HK-2 (cell line): ENCODE measurements around the gene SEPTIN8.

Experiments used
- DNase-seq: peaks from one replicate; pipeline ENCODE4 v3.0.0-alpha.2; 2018; ENCODE audit not compliant: unreplicated experiment

The SEPTIN8 gene

DNA sequence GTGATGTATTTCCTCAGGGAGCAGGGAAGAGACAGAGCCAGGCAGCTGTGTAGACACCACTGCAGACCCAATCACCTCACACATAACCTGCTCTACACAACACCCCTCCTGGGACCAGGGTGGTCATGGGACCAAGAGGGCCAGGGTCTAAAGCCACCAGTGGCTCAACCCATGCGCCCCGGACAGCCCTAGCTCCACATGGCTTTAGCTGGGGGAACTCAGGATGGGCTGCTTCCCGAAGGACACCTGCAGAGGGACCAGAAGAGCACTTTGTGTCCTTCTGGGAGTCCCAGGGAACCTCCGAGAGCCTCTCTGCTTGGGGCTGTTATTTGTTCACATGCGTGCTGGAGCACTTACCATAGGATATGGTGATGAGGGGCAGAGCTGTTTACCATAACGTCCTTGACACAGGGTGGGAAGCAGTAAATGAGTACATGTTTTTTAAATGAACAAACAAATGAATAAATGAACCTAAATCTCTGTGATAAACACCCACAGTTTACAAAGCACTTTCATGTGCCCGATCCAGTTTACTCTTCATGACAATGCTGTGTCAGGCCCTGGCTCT is 12.3 kb downstream of the SEPTIN8 start:
- DNase-seq = no peak

DNA sequence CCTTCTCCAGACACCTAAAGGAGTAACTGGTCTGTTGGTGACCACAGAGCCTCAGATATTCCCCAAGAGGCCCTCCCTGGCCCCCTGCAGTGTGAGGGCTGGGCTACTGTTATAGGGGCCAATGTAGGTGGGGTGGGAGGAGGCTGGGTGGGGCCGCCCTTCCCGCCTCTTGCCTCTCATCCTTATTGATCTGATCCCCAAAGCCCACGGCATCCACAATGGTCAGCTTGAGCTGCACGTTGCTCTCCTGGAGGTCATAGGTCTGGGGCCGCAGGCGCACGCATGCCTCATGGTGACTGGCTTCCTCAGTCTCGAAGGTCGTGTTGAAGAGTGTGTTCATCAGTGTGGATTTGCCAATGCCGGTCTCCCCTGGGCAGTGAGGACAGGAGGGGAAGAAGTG is 13.0 kb downstream of the SEPTIN8 start:
- DNase-seq = no peak

DNA sequence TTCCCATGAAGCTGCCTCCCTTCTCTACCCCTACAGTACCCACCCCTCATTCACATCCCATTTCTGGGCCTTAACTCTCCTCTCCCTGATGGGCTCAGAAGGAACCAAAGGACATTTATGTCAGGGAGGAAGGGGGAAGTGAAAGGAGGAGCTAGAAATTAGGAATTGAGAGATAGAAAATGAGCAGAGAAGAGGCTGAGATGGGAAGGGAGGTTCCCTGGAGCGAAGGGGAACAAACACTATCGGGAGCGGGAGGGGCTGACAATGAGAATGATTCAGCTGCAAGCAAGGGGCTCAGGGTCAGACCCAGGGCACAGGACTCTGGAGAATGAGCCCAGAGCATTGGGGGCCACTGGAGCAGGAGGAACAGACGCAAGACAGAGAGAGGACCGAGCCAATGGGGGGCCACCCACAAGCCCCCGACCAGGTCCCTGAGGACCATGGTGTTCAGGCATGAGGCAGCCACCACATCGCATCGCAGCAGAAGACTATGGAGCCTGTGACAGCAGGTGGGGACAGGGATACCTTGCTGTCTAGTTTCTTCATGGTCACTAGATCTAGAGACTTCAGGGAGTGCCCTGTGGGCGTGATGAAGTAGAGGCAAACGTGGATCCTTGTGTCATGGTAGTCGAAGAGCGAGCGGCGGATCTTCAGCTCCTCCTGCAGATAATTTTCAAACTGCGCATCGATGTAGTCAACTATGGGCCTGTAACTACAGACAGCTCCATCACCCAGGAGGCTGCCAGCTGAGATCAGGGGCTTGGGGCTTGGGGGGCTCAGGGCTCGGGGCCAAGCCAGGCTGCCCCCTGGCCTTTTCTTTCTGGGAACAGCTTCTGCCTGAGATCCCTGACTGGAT is 13.6 kb downstream of the SEPTIN8 start:
- no peak for DNase-seq

DNA sequence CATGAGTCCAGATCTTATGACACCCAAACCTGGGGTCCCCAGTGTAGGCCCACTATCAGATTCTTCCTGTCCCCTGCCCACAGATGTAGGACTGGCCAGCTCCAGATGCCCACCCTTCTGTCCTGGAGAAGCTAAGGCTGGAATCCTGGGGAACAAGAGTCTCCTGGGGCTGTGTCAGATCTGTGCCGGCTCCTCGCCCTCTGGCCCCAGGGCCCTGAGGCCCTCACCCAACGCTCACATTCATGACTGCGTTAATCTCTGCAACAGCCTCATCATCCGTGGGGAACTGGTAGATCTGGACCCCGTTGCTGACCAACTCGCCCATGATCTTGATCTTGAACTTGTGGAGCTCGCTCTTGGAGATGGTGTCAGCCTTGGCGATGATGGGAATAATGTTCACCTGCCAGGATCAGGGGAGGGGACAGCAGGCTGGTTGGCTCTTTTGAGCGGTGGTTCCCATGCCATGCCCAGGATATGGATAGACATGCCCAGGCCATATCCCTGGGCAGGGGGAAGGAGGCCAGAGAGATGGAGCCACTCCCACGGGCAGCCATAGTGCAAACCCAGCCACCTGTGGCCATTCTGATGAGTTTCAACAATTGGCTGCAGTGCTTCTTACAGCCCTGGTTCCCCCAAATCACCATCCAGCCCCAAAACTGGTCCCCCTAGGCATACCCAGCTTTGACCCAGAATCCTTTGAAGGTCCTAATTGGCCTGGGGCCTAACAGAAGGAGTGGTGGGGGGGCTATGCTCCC is 14.6 kb downstream of the SEPTIN8 start:
- DNase-seq = no peak

DNA sequence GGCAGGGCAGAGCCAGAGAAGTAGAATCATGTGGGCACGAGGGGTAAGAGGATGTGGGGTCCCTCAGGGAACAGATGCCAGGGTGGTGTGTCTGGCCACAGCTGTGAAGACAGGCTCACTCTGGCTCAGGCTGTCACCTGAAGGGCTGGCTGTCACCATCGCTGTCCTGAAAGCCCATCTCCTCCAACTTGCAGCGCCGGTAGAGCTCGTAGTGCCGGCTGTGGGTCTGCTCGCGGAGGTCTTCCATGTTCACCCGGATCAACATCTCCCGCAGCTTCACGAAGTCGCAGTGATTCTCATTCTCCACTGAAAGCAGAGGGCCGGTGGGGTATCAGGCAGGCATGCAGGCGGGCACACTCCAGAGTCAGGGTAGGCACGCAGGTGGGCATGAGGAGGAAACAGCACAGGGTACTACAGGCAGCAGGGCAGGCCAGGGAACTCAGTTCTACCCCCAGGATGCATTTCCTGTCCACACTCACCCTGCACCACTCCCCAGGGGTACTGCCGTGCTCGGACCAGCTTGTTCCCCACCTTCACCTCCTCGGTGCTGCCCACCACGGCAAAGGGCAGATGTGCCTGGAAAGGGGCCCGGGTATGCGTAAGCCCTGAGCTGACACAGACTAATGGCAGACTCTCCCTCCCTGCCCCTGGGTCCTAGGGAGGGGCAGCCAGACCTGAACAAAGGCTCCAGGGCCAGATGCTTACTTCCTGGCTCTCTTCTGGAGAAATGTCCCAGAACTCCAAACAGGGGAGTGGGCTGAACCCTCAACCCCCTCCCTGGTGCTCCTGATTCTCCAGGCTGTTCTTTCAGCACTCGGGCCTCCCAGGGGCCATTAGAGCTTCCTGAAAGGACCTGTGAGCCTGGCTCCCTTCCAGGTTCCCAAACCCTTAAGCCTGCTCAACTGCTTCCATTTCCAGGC is 15.5 kb downstream of the SEPTIN8 start:
- DNase-seq = no peak

DNA sequence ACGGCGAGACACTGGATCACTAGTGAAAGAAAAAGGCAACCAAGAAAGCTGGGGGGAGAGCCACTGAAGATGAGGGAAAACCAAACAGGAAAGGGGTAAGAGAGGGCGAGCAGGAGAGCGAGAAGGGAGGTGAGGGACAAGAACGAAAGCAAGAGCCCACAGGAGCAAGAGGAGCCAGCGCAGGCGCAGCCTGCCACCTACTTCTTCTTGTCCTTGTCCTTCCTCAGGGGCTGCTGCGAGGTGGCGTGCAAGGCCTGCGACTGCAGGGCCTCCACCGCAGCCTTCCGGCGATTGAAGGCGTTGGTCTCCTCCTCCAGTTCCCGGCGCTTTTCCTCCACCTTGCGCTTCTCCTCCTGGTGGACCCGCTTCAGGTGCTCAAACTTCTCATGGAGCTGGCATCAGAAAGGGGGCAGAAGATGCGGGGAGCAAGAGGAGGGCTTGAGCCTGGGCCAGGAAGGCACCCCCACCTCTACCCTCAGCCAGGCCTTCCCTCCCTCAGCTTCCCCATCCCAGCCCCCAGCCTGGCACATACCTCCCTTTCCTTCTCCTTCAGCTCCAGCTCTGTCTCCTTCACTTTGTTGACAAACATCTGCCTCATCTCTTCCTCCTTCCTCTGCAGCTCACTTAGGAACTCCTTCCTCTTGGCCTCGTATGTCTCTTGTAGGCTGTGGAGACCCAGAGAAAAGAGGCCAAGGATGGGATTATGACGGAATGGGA is 16.3 kb downstream of the SEPTIN8 start:
- no peak for DNase-seq

DNA sequence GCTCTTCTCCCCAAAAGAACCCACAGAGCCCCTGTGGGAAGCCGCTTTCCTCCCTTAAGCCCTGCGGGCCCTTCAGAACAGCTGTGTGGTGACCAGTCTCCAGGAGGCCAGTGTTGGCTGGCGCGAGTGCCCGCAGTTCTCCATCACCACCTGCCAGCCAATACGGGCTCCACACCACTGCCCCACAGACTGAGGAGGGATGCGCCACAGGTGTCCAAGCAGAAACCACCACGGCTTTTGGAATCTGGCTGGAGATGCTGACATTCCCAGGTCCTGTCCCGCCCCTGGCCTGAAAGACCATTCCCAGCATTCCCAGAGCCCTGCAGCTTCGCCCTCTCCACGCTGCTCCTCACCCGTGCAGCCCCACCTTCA is 17.0 kb downstream of the SEPTIN8 start:
- DNase-seq = no peak

DNA sequence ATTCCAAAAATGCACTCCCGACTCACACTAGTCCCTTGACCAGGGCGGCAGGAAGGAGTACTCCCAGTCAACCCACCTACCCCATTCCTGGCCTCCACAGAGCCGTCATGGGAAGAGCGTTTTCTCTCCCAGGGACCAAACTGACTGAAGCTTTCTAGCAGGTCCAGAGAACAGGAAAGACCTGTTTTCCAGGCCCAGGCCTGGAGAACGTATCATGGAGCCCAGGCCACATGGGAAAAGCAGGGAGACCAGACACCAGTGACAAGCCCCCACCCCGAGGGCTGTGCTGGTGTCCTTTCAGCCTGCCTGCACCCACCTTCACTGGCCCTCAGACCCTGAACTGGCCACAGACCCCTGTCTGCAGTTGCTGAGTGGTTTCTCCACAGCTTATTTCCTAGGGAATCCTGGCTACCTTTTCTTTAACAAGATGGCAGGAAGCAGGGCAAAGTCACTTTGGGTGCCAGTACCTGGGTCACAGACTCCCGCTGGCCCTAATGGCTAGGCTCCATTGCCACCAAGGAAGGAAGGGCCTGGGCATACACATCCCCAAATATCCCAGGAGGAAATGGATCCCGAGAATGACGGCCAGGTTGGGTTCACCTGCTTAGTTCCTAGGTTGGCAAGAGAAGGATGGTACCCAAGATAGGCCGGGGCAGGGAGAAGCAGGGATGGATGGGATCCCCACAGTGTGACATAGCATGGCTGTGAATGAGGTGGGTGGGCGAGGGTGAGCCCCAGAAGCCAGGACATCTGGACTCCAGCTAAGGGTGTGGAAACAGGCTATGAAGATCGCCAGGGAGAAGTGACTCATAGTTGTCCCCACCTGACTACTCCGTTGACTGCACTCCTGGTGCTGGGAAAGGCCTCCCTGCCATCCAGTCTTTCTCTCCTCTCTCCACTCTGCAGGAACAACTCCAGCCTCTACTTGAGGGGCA is 17.7 kb downstream of the SEPTIN8 start:
- no peak for DNase-seq

DNA sequence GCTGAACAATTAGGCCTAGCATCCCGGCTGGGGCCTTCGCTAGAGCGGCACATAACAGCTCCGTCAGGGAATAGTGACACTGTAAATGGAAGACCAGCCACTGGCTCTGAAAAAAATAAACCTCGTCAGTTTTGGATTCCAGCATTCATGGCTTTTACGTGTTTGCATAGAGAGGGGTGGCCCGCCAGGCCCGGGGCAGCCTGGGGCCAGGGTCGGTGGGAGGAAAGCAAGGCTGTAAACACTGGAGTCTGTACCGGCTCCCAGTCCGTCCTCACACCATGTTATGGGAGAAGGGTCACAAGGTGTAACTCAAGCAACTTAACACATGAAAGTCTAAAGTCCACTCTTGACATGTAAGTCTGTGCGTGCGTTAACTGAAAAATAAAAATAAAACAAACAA is 18.6 kb downstream of the SEPTIN8 start:
- no peak for DNase-seq

DNA sequence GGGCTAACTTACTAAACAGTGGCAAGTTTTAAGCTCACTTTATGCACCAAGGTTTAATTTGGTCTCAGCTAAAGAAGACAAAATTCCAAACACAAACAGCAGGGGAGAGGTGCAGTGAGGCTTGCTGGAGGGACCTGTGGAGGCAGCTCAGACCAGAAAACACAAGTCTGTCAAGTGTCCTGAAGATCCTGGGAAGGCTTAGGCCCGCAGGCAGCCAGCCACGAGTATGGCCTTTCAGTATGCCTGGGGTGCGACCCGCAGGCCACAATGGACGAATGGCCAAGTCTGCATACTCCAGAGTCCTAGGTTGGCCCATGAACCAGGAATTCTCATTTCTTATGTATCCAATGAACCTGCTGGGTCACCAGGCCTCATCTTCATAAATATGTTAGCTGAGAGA is 20.5 kb downstream of the SEPTIN8 start:
- DNase-seq = no peak

DNA sequence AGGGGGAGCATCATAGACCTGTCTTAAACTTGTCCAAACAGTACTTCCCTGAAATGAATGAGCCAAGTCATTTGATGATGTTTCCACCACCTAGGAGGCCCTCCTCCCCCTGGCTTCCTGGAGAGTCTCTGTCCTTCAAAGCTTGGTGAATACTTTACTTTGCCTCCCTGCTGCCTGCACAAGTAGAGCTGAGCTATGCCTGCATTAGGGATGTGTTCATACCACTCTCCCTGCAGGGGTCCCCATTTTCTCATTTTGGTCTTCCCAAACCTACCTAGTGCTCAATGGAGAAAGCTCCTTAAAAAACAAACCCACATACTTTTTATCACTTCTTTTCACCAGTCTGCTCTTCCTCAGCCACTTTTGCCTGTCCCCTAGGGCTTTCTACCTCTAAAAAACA is 22.1 kb downstream of the SEPTIN8 start:
- no peak for DNase-seq

DNA sequence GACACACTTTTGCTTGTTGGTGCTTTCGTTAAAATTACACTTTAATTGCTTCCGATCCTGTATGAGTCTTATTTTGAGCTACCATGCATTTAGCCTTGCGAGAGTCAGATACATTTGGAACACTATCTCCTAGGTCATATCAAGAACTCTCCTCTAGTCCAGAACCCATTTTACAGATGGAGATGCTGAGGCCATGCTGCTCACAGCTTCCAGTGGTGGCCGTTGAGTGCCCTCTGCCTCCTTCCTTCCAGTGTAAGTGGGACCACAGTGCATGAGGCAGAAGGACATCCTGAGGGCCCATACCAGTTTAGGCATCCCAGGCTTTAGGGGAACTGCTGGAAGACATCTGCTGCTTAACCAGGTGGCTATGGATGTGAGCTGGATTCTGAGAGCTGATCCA is 22.9 kb downstream of the SEPTIN8 start:
- DNase-seq = no peak

DNA sequence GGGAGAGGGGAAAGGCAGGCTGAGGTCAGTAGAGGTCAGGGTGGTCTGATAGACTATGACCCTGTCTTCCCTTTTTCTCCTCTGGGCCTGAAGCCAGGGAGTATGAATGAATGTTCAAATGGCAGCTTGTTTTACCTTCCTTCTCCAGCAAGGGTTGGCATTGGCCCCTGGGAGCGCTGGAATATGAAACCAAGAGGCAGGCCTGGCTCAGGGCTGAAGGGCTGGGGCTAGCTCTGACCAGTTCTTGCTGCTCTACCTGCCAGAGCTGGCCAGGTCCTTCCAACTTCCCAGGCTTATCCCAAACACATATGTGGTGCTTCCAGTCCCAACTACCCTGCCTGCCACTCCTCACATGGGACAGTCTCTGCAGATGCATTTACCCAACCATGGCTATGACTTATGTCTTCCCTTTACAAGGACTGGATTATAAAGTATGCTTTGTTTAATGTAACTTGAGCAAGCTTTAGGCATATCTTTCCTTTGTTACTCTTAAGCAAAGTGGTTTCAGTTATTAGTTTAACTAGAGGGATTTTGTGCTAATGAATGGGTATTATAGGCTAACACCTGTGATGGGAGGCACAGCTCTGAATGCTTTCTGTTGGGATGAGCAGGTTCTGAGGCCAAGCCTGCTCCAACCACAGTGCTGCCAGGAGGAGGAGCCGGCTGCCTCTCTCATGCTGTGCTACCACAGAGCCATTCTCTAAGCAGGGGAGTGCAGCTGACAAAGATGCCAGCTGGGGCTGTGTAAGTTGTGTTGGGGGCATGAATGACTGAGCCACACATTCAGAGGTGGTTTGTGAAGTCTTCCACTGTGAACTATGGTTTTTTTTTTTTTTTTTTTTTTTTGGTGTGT is 23.7 kb downstream of the SEPTIN8 start:
- no peak for DNase-seq

DNA sequence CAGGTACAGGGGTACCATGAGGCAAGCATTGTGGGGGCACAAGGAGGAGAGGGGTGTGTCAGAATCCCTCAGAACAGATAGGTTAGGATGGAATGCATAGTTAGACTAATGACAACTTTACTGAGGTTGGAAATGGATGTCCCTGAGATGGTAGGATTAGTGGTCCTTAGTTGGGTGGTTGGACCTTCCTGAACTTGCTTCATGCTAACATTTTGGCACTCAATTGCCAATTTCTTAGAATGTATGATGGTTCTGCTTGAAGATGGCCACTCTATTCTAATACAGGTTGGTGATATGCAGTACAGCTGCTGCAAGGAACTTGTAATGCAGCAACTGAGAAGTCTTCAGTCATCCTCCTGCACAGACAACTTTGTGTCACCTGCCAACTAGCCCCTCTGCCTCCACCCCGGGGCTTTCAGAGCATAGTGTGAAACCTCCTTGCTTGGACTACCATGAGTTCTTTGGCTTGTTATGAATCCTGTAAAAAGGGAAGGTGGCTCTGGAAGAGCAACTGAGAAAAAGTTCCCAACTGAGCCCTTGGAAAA is 24.4 kb downstream of the SEPTIN8 start:
- DNase-seq = no peak

DNA sequence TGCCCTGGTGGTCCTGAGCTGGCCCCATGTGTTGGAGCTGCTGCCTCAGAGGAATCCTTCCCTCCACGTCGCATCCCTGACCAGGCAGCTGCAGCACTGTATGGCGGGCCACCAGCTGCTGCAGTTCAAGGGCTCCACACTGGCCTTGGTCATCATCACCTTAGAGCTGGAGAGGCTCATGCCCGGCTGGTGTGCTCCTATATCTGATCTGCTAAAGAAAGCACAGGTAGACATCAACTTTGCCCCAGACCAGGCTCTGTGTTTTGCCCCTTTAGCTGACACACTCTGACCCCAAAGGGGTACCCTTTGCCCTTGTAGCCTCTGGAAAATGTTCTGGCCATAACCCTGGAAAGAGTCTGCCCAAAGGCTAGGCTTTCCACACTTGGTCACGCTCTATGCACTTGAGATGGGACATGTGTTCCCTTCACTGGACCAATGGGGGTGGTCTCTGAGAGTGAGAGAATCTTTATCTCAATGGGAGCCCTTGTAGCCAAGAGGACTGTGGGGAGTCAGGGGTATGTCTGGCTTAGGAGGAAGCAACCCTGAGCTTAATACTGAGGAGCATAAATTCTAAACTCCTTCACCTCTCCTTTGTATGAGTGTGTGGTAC is 25.0 kb downstream of the SEPTIN8 start:
- no peak for DNase-seq

DNA sequence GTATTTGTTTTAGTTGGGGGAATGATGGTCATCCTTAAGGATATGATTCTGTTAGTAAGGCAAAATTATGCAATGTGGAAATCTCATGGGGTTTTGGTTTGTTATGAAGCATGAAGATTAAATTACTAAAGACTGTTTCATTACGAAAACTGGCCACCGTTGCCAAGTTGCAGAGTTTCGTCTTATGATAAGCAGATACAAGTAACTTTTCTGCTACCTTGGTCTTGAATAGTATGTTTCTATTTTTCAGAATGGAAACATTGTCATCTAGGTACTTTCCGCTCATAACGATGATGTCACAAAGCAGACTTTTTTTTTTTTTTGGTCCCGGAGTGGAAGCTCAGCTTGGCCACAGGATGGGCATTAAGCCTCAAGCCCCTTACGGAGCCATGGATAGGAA is 25.6 kb downstream of the SEPTIN8 start:
- no peak for DNase-seq

DNA sequence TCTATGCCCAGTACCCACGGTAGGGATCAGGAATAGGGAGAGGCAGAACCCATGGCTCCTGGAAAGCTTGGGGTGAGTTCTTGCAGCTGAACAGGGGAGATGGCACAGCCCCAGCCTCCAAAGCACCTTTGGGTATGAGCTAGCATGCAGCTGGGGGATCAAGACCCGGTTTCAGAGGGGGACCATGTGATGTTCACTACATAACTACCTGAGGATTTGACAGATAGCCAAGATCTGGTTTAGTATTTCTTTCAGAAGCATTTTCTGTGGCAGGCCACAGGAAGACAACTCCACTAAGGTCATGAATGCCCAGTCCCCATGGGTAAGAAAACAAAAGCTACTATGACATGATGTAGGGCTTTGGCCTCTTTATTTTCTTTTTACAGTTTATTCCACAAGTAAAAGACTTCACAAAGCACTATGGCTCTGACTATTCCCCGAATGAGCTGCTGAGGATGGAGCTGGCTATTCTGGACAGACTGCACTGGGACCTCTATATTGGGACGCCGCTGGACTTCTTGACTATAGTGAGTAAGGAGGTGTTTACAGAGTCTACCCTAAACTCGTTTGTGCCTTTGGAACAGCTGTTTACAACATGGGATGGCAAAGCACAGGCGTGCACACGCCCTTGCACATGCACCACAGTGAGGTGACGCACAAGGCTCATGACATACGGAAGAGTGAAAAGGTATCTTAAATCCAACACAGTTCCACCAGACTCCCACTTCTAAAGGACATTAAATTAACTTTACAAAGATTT is 26.4 kb downstream of the SEPTIN8 start:
- no peak for DNase-seq

DNA sequence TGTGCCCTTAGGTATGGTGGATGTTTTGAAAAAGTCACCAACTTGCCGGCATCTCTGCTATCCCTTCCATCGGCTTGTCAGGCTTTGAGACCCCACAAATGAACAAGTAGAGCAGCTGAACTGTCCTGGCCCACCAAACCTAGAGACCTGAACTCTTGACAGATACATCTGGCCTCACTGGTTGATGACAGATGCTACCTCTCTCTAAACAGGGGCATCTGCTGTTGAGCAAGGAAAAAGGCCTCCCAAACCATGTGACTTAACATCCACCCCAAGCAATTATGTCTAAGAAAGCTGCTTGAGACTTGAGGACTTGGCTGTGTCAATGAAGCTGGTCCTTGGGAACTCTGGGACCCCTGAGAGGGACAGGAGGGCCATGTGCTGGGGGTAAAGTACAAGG is 27.5 kb downstream of the SEPTIN8 start:
- DNase-seq = no peak
